Chondrocyte (in vitro differentiated cells): ENCODE measurements around the gene MYO1D. TPM values are rescaled to one million over a fixed set of nuclear protein-coding genes. Genes with fewer than 3 reads are reported as not detected.
A peak's percentile ranks its signal among the peaks of the same experiment; 100 is the strongest.

Experiments
- DNase-seq: peaks from one replicate; pipeline ENCODE4 v3.0.0; 2021; ENCODE audit warnings: mixed read lengths, low spot score
- H3K27ac Mint-ChIP-seq: one replicate; pipeline ENCODE4 v1.8.0; 2021; ENCODE audit warnings: mild to moderate bottlenecking, moderate library complexity, mixed read lengths; ENCODE audit not compliant: unreplicated experiment
- H3K27me3 Mint-ChIP-seq: 2 replicates; pipeline ENCODE4 v1.8.0; 2021; ENCODE audit warnings: low read depth, mixed read lengths
- H3K36me3 Mint-ChIP-seq: 2 replicates; pipeline ENCODE4 v1.8.0; 2021; ENCODE audit warnings: low read depth, mixed read lengths
- H3K4me1 Mint-ChIP-seq: 2 replicates; pipeline ENCODE4 v1.8.0; 2021; ENCODE audit warnings: low read depth, mild to moderate bottlenecking, mixed read lengths
- H3K4me3 Mint-ChIP-seq: one replicate; pipeline ENCODE4 v1.8.0; 2021; ENCODE audit warnings: mild to moderate bottlenecking, moderate library complexity, mixed read lengths; ENCODE audit not compliant: unreplicated experiment
- H3K9me3 Mint-ChIP-seq: 2 replicates; pipeline ENCODE4 v1.8.0; 2021; ENCODE audit warnings: low read depth, mixed read lengths
- CTCF ChIP-seq: fragments of 200-600 bp; sonication (generic); IDR thresholded peaks from 2 replicates; pipeline ENCODE4 v1.5.0; 2021; ENCODE audit warnings: antibody characterized with exemption, mild to moderate bottlenecking, moderate library complexity
- total RNA-seq: library from RNA; stranded (reverse); gene quantifications from 3 replicates; pipeline ENCODE4 v1.2.1, GENCODE V29; 2021

MYO1D gene
- total RNA-seq, 1 donor from 2014 or later: 107 TPM

GRCh38 chr17:32774695-32775084, 102.2 kb downstream of the MYO1D start:
- no peaks in the 10 kb centered on the region for H3K9me3 Mint-ChIP-seq
- no peak overlapping the region for H3K4me3 Mint-ChIP-seq
- H3K4me1 Mint-ChIP-seq: peaks cover 23% of the 10 kb centered on the region
- no peaks in the 10 kb centered on the region for H3K27me3 Mint-ChIP-seq
- TF ChIP-seq CTCF: no peak
- DNase-seq: no peak
- peaks cover 5% of the 10 kb centered on the region for H3K36me3 Mint-ChIP-seq
- H3K27ac Mint-ChIP-seq: no peak overlapping the region

- Mint-ChIP-seq H3K27me3 (no peaks in the 10 kb centered on the region), H3K4me3 (no peak overlapping the region), H3K4me1 (peaks cover 23% of the 10 kb centered on the region), H3K9me3 (no peaks in the 10 kb centered on the region), H3K36me3 (peaks cover 5% of the 10 kb centered on the region), H3K27ac (peak overlapping the region; percentile 42)
- no peak for TF ChIP-seq CTCF
- no peak for DNase-seq
Measured at GRCh38 chr17:32773856-32774694, 102.8 kb downstream of the MYO1D start.

- TF ChIP-seq CTCF: no peak
- Mint-ChIP-seq H3K36me3 (peaks cover 7% of the 10 kb centered on the region), H3K27ac (no peak overlapping the region), H3K27me3 (no peaks in the 10 kb centered on the region), H3K4me3 (no peak overlapping the region), H3K4me1 (peaks cover 22% of the 10 kb centered on the region), H3K9me3 (no peaks in the 10 kb centered on the region)
- no peak for DNase-seq
Measured at GRCh38 chr17:32772453-32773025, 104.4 kb downstream of the MYO1D start.

GRCh38 chr17:32771396-32771795, 105.5 kb downstream of the MYO1D start:
- DNase-seq: no peak
- TF ChIP-seq CTCF: no peak
- Mint-ChIP-seq H3K27me3 (no peaks in the 10 kb centered on the region), H3K27ac (peak overlapping the region; percentile 63), H3K9me3 (no peaks in the 10 kb centered on the region), H3K4me3 (no peak overlapping the region), H3K4me1 (peaks cover 12% of the 10 kb centered on the region), H3K36me3 (peaks cover 12% of the 10 kb centered on the region)

- peaks cover 12% of the 10 kb centered on the region for H3K4me1 Mint-ChIP-seq
- H3K27me3 Mint-ChIP-seq: no peaks in the 10 kb centered on the region
- no peak overlapping the region for H3K4me3 Mint-ChIP-seq
- H3K9me3 Mint-ChIP-seq: no peaks in the 10 kb centered on the region
- DNase-seq: no peak
- H3K36me3 Mint-ChIP-seq: peaks cover 10% of the 10 kb centered on the region
- peak; percentile 41 for TF ChIP-seq CTCF
- no peak overlapping the region for H3K27ac Mint-ChIP-seq
Measured at GRCh38 chr17:32769846-32770245, 107.1 kb downstream of the MYO1D start.
